Measurements from ENCODE around the gene HOXC9. TPM values are rescaled to one million over a fixed set of nuclear protein-coding genes. Genes with fewer than 3 reads are reported as not detected.

The HOXC9 gene
- total and polyA plus RNA-seq, 2 of the 4 experiments (the other 2 are of a cell fraction) = 0.26 TPM; not detected in 1

GRCh38 chr12:54024581-54025305 lies 24.8 kb downstream of the HOXC9 start:
- no peak overlapping the region for H3K18ac ChIP-seq (ENCODE audit: low read depth, low read length)
- ChIA-PET POLR2A (ENCODE audit: unreplicated experiment) (no interaction called here), CTCF (interaction anchor here (0.5 to 2.4 kb wide), 3 partner anchors 8 to 182 kb away, joined by 4 to 7 read pairs (median 7); no protein-coding TSS in a partner anchor)
- no peak overlapping the region for H2AK5ac ChIP-seq (ENCODE audit: low read depth, low read length)
- dilution Hi-C loops (cut with HindIII; ENCODE audit: low sequenced_read_pairs, unreplicated experiment) (no loop called here), in situ Hi-C loops (cut with MboI; ENCODE audit: low sequenced_read_pairs) (no loop called here), intact Hi-C loops (cut with micrococcal nuclease) (no loop called here)
- H2BK15ac ChIP-seq (ENCODE audit: low read depth, low read length) = no peak overlapping the region
- no peak overlapping the region for H4K8ac ChIP-seq (ENCODE audit: low read depth in 2 of 2, low read length in 2 of 2)
- H3K27me3 ChIP-seq (ENCODE audit: control insufficient read depth, insufficient read depth, low read length) = peaks cover 87% of the 10 kb centered on the region
- no peak overlapping the region for H3K23ac ChIP-seq (ENCODE audit: low read depth, low read length)
- no peak overlapping the region for H3K56ac ChIP-seq (ENCODE audit: extremely low read depth, insufficient read depth, low read length)
- no peaks in the 10 kb centered on the region for H3K9me1 ChIP-seq (ENCODE audit: insufficient read depth, low read length)
- H4K5ac ChIP-seq (ENCODE audit: low read depth, low read length) = no peak overlapping the region
- no peak overlapping the region for H2AK9ac ChIP-seq (replicated peaks; ENCODE audit: low read depth, low read length, poor library complexity)
- no peak overlapping the region for H3K14ac ChIP-seq (replicated peaks; ENCODE audit: low read depth, low read length)
- no peak overlapping the region for H3K4me3 ChIP-seq (ENCODE audit: insufficient read depth, low read depth, low read length)
- no peak overlapping the region for H2BK20ac ChIP-seq (ENCODE audit: low read depth, low read length)
- H2BK120ac ChIP-seq (ENCODE audit: low read depth, low read length) = no peak overlapping the region
- TF ChIP-seq CHD1 (IDR thresholded peaks at IDR 0.05; ENCODE audit: low read depth, low read length) = no peak
- no peak for TF ChIP-seq RAD21 (IDR thresholded peaks at IDR 0.05; ENCODE audit: low read length)
- TF ChIP-seq NFE2L2 (IDR thresholded peaks at IDR 0.05; ENCODE audit: low read depth, low read length) = no peak
- TF ChIP-seq POLR2A (IDR thresholded peaks at IDR 0.05; ENCODE audit: low read depth, low read length) = no peak
- TF ChIP-seq, protein P1, sequence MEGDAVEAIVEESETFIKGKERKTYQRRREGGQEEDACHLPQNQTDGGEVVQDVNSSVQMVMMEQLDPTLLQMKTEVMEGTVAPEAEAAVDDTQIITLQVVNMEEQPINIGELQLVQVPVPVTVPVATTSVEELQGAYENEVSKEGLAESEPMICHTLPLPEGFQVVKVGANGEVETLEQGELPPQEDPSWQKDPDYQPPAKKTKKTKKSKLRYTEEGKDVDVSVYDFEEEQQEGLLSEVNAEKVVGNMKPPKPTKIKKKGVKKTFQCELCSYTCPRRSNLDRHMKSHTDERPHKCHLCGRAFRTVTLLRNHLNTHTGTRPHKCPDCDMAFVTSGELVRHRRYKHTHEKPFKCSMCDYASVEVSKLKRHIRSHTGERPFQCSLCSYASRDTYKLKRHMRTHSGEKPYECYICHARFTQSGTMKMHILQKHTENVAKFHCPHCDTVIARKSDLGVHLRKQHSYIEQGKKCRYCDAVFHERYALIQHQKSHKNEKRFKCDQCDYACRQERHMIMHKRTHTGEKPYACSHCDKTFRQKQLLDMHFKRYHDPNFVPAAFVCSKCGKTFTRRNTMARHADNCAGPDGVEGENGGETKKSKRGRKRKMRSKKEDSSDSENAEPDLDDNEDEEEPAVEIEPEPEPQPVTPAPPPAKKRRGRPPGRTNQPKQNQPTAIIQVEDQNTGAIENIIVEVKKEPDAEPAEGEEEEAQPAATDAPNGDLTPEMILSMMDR (conservative IDR thresholded peaks at IDR 0.05; ENCODE audit: low read depth, low read length) = no peak
- no peak for TF ChIP-seq MAFK (IDR thresholded peaks at IDR 0.05; ENCODE audit: low read depth, low read length)
- TF ChIP-seq SMC3 (IDR thresholded peaks at IDR 0.05; ENCODE audit: low read depth, low read length) = no peak
- no peak for TF ChIP-seq BHLHE40 (IDR thresholded peaks at IDR 0.05; ENCODE audit: low read depth, low read length)
- no peak for TF ChIP-seq RCOR1 (IDR thresholded peaks at IDR 0.05; ENCODE audit: insufficient replicate concordance, low read length)
- TF ChIP-seq RFX5 (IDR thresholded peaks at IDR 0.05; ENCODE audit: low read depth, low read length) = no peak
- no peak for TF ChIP-seq FOS (IDR thresholded peaks at IDR 0.05; ENCODE audit: low read depth, low read length)
- no peak for TF ChIP-seq USF2 (IDR thresholded peaks at IDR 0.05; ENCODE audit: low read depth, low read length)
- no peak for TF ChIP-seq ELK1 (IDR thresholded peaks at IDR 0.05; ENCODE audit: borderline replicate concordance, low read depth, low read length)
- TF ChIP-seq MXI1 (IDR thresholded peaks at IDR 0.05; ENCODE audit: borderline replicate concordance, low read depth, low read length) = no peak
- TF ChIP-seq CEBPB (IDR thresholded peaks at IDR 0.05; ENCODE audit: low read depth, low read length) = no peak
- no peak for TF ChIP-seq MAZ (IDR thresholded peaks at IDR 0.05; ENCODE audit: borderline replicate concordance, low read depth, low read length)
- H3K4ac ChIP-seq (ENCODE audit: low read depth, low read length) = no peak overlapping the region
- H2BK5ac ChIP-seq (ENCODE audit: low read depth, low read length, poor library complexity, severe bottlenecking) = no peak overlapping the region
- no peak overlapping the region for H4K91ac ChIP-seq (ENCODE audit: insufficient read depth, low read depth, low read length)
- no peak overlapping the region for H3K27ac ChIP-seq (ENCODE audit: insufficient read depth, low read length)
- no peaks in the 10 kb centered on the region for H3K36me3 ChIP-seq (ENCODE audit: control insufficient read depth, insufficient read depth, low read length)
- H3K4me1 ChIP-seq (ENCODE audit: control insufficient read depth, insufficient read depth, low read length) = no peaks in the 10 kb centered on the region
- H3K4me2 ChIP-seq (ENCODE audit: low read depth, low read length) = no peak overlapping the region
- H3K9me3 ChIP-seq (ENCODE audit: control insufficient read depth, insufficient read depth, low read length) = no peaks in the 10 kb centered on the region
- H4K20me1 ChIP-seq (ENCODE audit: insufficient read depth, low read length) = no peaks in the 10 kb centered on the region
- no peaks in the 10 kb centered on the region for H3K79me1 ChIP-seq (ENCODE audit: low read depth in 1 of 2, low read length in 2 of 2)
- WGBS, 2 experiments (ENCODE audit: extremely low coverage in 2 of 2, insufficient read length in 1 of 2) = no CpG with 5 or more reads among the region's 5 CpGs
- no peak for DNase-seq
- no peak overlapping the region for H2AFZ ChIP-seq (replicated peaks; ENCODE audit: low read length, poor library complexity)
- H3K9ac ChIP-seq (ENCODE audit: low read depth, low read length) = no peak overlapping the region
- ATAC-seq (ENCODE audit: low read depth) = no peak
- no TSS peak for BruUV-seq (replicated peaks)
